Gastroesophageal sphincter (tissue), 3 donors: ENCODE data around the gene COL4A2.

Source experiments
- POLR2A ChIP-seq, 2 donors: fragments of 450-650 bp; IDR thresholded peaks; one replicate each; pipeline ENCODE4 v1.6.1; 2017; ENCODE audit warnings: antibody characterized with exemption in 2 of 2, mild to moderate bottlenecking in 2 of 2, moderate library complexity in 1 of 2
- POLR2AphosphoS5 ChIP-seq: sonication (generic); formaldehyde crosslinking; IDR thresholded peaks from one replicate; pipeline ENCODE4 v1.6.1; 2017; ENCODE audit warnings: antibody characterized with exemption
- TF ChIP-seq, protein P1 (sequence below), 4 experiments: fragments of 200-600 bp in 2 of 4; fragments of 450-650 bp in 2 of 4; sonication (generic) in 1 of 4; IDR thresholded peaks; one replicate each; pipeline ENCODE4 v1.5.1; 2017 to 2019; ENCODE audit warnings: antibody characterized with exemption in 4 of 4, mild to moderate bottlenecking in 2 of 4, moderate library complexity in 2 of 4

- TF ChIP-seq, protein P1, sequence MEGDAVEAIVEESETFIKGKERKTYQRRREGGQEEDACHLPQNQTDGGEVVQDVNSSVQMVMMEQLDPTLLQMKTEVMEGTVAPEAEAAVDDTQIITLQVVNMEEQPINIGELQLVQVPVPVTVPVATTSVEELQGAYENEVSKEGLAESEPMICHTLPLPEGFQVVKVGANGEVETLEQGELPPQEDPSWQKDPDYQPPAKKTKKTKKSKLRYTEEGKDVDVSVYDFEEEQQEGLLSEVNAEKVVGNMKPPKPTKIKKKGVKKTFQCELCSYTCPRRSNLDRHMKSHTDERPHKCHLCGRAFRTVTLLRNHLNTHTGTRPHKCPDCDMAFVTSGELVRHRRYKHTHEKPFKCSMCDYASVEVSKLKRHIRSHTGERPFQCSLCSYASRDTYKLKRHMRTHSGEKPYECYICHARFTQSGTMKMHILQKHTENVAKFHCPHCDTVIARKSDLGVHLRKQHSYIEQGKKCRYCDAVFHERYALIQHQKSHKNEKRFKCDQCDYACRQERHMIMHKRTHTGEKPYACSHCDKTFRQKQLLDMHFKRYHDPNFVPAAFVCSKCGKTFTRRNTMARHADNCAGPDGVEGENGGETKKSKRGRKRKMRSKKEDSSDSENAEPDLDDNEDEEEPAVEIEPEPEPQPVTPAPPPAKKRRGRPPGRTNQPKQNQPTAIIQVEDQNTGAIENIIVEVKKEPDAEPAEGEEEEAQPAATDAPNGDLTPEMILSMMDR (IDR thresholded peaks at IDR 0.05): no peak
- TF ChIP-seq POLR2AphosphoS5 (no peak), POLR2A (IDR thresholded peaks at IDR 0.05) (no peak)
Measured at GRCh38 chr13:110290826-110291225, 16.3 kb upstream of the COL4A2 start.
